ENCODE results near the gene BICC1.

GRCh38 chr10:58797356-58797755, 284.7 kb downstream of the BICC1 start:
- TF ChIP-seq YY1 (IDR thresholded peaks at IDR 0.05; ENCODE audit: extremely low read depth, insufficient replicate concordance, low read depth, low read length) (no peak), ZFX (IDR thresholded peaks at IDR 0.05) (no peak), CTCF (IDR thresholded peaks at IDR 0.05 in 2 of 3, conservative IDR thresholded peaks at IDR 0.05 in 1 of 3; ENCODE audit: borderline replicate concordance in 1 of 3, insufficient read depth in 1 of 3, low read depth in 2 of 3, low read length in 2 of 3) (no peak), SIN3A (IDR thresholded peaks at IDR 0.05; ENCODE audit: low read depth) (no peak), POLR2A (IDR thresholded peaks at IDR 0.05; ENCODE audit: borderline replicate concordance, extremely low read depth, insufficient read depth, insufficient read length) (no peak), ATF3 (IDR thresholded peaks at IDR 0.05) (no peak), EZH2phosphoT487 (IDR thresholded peaks at IDR 0.05; ENCODE audit: borderline replicate concordance) (no peak), EZH2 (IDR thresholded peaks at IDR 0.05) (no peak), JUND (IDR thresholded peaks at IDR 0.05) (no peak)
- TF ChIP-seq, protein P1, sequence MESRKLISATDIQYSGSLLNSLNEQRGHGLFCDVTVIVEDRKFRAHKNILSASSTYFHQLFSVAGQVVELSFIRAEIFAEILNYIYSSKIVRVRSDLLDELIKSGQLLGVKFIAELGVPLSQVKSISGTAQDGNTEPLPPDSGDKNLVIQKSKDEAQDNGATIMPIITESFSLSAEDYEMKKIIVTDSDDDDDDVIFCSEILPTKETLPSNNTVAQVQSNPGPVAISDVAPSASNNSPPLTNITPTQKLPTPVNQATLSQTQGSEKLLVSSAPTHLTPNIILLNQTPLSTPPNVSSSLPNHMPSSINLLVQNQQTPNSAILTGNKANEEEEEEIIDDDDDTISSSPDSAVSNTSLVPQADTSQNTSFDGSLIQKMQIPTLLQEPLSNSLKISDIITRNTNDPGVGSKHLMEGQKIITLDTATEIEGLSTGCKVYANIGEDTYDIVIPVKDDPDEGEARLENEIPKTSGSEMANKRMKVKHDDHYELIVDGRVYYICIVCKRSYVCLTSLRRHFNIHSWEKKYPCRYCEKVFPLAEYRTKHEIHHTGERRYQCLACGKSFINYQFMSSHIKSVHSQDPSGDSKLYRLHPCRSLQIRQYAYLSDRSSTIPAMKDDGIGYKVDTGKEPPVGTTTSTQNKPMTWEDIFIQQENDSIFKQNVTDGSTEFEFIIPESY (IDR thresholded peaks at IDR 0.05; ENCODE audit: extremely low read depth, insufficient replicate concordance, low read length), result no peak
- TF ChIP-seq, protein P2, sequence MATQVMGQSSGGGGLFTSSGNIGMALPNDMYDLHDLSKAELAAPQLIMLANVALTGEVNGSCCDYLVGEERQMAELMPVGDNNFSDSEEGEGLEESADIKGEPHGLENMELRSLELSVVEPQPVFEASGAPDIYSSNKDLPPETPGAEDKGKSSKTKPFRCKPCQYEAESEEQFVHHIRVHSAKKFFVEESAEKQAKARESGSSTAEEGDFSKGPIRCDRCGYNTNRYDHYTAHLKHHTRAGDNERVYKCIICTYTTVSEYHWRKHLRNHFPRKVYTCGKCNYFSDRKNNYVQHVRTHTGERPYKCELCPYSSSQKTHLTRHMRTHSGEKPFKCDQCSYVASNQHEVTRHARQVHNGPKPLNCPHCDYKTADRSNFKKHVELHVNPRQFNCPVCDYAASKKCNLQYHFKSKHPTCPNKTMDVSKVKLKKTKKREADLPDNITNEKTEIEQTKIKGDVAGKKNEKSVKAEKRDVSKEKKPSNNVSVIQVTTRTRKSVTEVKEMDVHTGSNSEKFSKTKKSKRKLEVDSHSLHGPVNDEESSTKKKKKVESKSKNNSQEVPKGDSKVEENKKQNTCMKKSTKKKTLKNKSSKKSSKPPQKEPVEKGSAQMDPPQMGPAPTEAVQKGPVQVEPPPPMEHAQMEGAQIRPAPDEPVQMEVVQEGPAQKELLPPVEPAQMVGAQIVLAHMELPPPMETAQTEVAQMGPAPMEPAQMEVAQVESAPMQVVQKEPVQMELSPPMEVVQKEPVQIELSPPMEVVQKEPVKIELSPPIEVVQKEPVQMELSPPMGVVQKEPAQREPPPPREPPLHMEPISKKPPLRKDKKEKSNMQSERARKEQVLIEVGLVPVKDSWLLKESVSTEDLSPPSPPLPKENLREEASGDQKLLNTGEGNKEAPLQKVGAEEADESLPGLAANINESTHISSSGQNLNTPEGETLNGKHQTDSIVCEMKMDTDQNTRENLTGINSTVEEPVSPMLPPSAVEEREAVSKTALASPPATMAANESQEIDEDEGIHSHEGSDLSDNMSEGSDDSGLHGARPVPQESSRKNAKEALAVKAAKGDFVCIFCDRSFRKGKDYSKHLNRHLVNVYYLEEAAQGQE (IDR thresholded peaks at IDR 0.05; ENCODE audit: low read depth), result no peak
